SK-N-SH treated with all-trans-retinoic acid at 6 μM for 48 hours (cell line): ENCODE results near the gene RACK1.

ENCODE experiments used
- ATAC-seq: fragments of 200-7000 bp; cut with Tn5 transposase; 3 replicates; pipeline ENCODE4 v1.9.1; 2020; ENCODE audit warnings: mild to moderate bottlenecking, moderate library complexity
- ARNTL ChIP-seq: fragments of 450-650 bp; formaldehyde crosslinking; IDR thresholded peaks from 2 replicates; pipeline ENCODE4 v1.5.0; 2020; ENCODE audit warnings: low read depth, mild to moderate bottlenecking, moderate library complexity, borderline replicate concordance
- BACH2 ChIP-seq: fragments of 250-450 bp; sonication (Bioruptor Pico); IDR thresholded peaks from 2 replicates; pipeline ENCODE4 v1.9.0; 2021; ENCODE audit warnings: mild to moderate bottlenecking, borderline replicate concordance
- CSDC2 ChIP-seq: fragments of 250-450 bp; sonication (Bioruptor Pico); IDR thresholded peaks from 2 replicates; pipeline ENCODE4 v1.5.0; 2020; ENCODE audit warnings: mild to moderate bottlenecking, moderate library complexity
- CSRNP3 ChIP-seq: fragments of 250-450 bp; sonication (Bioruptor Pico); IDR thresholded peaks from 2 replicates; pipeline ENCODE4 v1.5.1; 2021; ENCODE audit warnings: mild to moderate bottlenecking, moderate library complexity
- ESRRG ChIP-seq: fragments of 250-450 bp; sonication (Bioruptor Pico); IDR thresholded peaks from 2 replicates; pipeline ENCODE4 v1.6.1; 2021; ENCODE audit warnings: mild to moderate bottlenecking
- ISL1 ChIP-seq: fragments of 250-450 bp; sonication (Bioruptor Pico); IDR thresholded peaks from 2 replicates; pipeline ENCODE4 v2.1.2; 2022; ENCODE audit warnings: mild to moderate bottlenecking, moderate library complexity
- OSR1 ChIP-seq: fragments of 250-450 bp; sonication (Bioruptor Pico); IDR thresholded peaks from 2 replicates; pipeline ENCODE4 v1.8.0; 2022; ENCODE audit warnings: moderate library complexity, mild to moderate bottlenecking, inconsistent platforms
- PATZ1 ChIP-seq: fragments of 250-450 bp; sonication (Bioruptor Pico); IDR thresholded peaks from 2 replicates; pipeline ENCODE4 v1.8.0; 2020; ENCODE audit warnings: mild to moderate bottlenecking, moderate library complexity, borderline replicate concordance
- POU6F1 ChIP-seq: fragments of 250-450 bp; sonication (Bioruptor Pico); IDR thresholded peaks from 2 replicates; pipeline ENCODE4 v1.8.0; 2021; ENCODE audit warnings: low read depth, mild to moderate bottlenecking, moderate library complexity, borderline replicate concordance
- PPARA ChIP-seq: fragments of 250-450 bp; sonication (Bioruptor Pico); IDR thresholded peaks from 2 replicates; pipeline ENCODE4 v1.5.0; 2020; ENCODE audit warnings: mild to moderate bottlenecking, borderline replicate concordance
- RARB ChIP-seq: fragments of 250-450 bp; sonication (Bioruptor Pico); IDR thresholded peaks from 2 replicates; pipeline ENCODE4 v1.8.0; 2021; ENCODE audit warnings: mild to moderate bottlenecking, moderate library complexity
- SNAI2 ChIP-seq: fragments of 250-450 bp; sonication (Bioruptor Pico); IDR thresholded peaks from 2 replicates; pipeline ENCODE4 v1.5.0; 2020; ENCODE audit warnings: mild to moderate bottlenecking, moderate library complexity
- TCF4 ChIP-seq: fragments of 250-450 bp; sonication (Bioruptor Pico); IDR thresholded peaks from 2 replicates; pipeline ENCODE4 v1.8.0; 2021; ENCODE audit warnings: mild to moderate bottlenecking, moderate library complexity, borderline replicate concordance
- TOX ChIP-seq: fragments of 250-450 bp; sonication (Bioruptor Pico); IDR thresholded peaks from 2 replicates; pipeline ENCODE4 v1.8.0; 2021; ENCODE audit warnings: mild to moderate bottlenecking, moderate library complexity, borderline replicate concordance
- TSHZ2 ChIP-seq: fragments of 250-450 bp; sonication (Bioruptor Pico); IDR thresholded peaks from 2 replicates; pipeline ENCODE4 v1.5.0; 2020; ENCODE audit warnings: mild to moderate bottlenecking, moderate library complexity
- ZFP3 ChIP-seq: fragments of 250-450 bp; sonication (Bioruptor Pico); IDR thresholded peaks from 2 replicates; pipeline ENCODE4 v1.5.0; 2020; ENCODE audit warnings: mild to moderate bottlenecking, moderate library complexity
- ZFP30 ChIP-seq: fragments of 450-650 bp; formaldehyde crosslinking; IDR thresholded peaks from 2 replicates; pipeline ENCODE4 v1.5.0; 2022; ENCODE audit warnings: mild to moderate bottlenecking, moderate library complexity
- ZNF565 ChIP-seq: fragments of 450-650 bp; formaldehyde crosslinking; conservative IDR thresholded peaks from 2 replicates; pipeline ENCODE4 v1.5.0; 2020; ENCODE audit warnings: low read depth, mild to moderate bottlenecking, moderate library complexity
- ZNF70 ChIP-seq: fragments of 450-650 bp; formaldehyde crosslinking; IDR thresholded peaks from 2 replicates; pipeline ENCODE4 v1.5.0; 2020; ENCODE audit warnings: mild to moderate bottlenecking, moderate library complexity
- ZNF8 ChIP-seq: fragments of 450-650 bp; formaldehyde crosslinking; IDR thresholded peaks from 2 replicates; pipeline ENCODE4 v1.5.0; 2020; ENCODE audit warnings: mild to moderate bottlenecking, moderate library complexity

The RACK1 gene

GRCh38 chr5:181197326-181197951 lies 46.3 kb downstream of the RACK1 start:
- ATAC-seq, result peak; percentile 66
- TF ChIP-seq ZNF70, result no peak
- no peak for TF ChIP-seq SNAI2 (CRISPR knock-in tag)
- TF ChIP-seq BACH2 (CRISPR knock-in tag), result no peak
- no peak for TF ChIP-seq OSR1 (CRISPR knock-in tag)
- no peak for TF ChIP-seq CSRNP3 (CRISPR knock-in tag)
- TF ChIP-seq PATZ1 (CRISPR knock-in tag), result no peak
- TF ChIP-seq ZFP30, result no peak
- no peak for TF ChIP-seq TCF4
- no peak for TF ChIP-seq ZNF565 (CRISPR knock-in tag)
- TF ChIP-seq CSDC2 (CRISPR knock-in tag), result no peak
- TF ChIP-seq ESRRG, result no peak
- no peak for TF ChIP-seq PPARA
- no peak for TF ChIP-seq TOX
- no peak for TF ChIP-seq ISL1 (CRISPR knock-in tag)
- TF ChIP-seq RARB, result no peak
- no peak for TF ChIP-seq ZFP3
- no peak for TF ChIP-seq ZNF8
- TF ChIP-seq TSHZ2, result no peak
- TF ChIP-seq POU6F1 (CRISPR knock-in tag), result no peak
- no peak for TF ChIP-seq ARNTL (CRISPR knock-in tag)

- TF ChIP-seq ESRRG, result no peak
- TF ChIP-seq SNAI2 (CRISPR knock-in tag), result no peak
- TF ChIP-seq ZNF70, result no peak
- TF ChIP-seq ISL1 (CRISPR knock-in tag), result no peak
- no peak for TF ChIP-seq PATZ1 (CRISPR knock-in tag)
- no peak for TF ChIP-seq POU6F1 (CRISPR knock-in tag)
- ATAC-seq, result no peak
Measured at GRCh38 chr5:181195249-181195761, 48.4 kb downstream of the RACK1 start.
